Right lobe of liver (tissue), 6 donors: ENCODE data around the gene GTSF1L. TPM values are rescaled to one million over a fixed set of nuclear protein-coding genes. Genes with fewer than 3 reads are reported as not detected.

ENCODE experiments used
- ATAC-seq, 4 donors: fragments of 200-7000 bp; cut with Tn5 transposase; one replicate each; pipeline ENCODE4 v1.9.1; 2020; ENCODE audit warnings: mild to moderate bottlenecking in 4 of 4, moderate library complexity in 4 of 4
- DNase-seq, 3 donors: peaks; one replicate each; pipeline ENCODE4 v3.0.0-alpha.2; 2020
- H3K27ac ChIP-seq, 3 donors: fragments of 200-600 bp; one replicate each; pipeline ENCODE4 v1.8.0; 2022
- H3K27me3 ChIP-seq, 2 donors: fragments of 200-600 bp; one replicate each; pipeline ENCODE4 v1.8.0; 2022
- H3K36me3 ChIP-seq, 4 donors: fragments of 200-600 bp; sonication (generic) in 1 of 4; one replicate each; pipeline versions ENCODE4 v1.5.1 to v1.8.0; 2017 to 2022; ENCODE audit warnings: control low read depth in 1 of 4
- H3K4me1 ChIP-seq, 4 donors: fragments of 200-600 bp; sonication (generic) in 1 of 4; one replicate each; pipeline versions ENCODE4 v1.5.1 to v1.8.0; 2017 to 2022; ENCODE audit warnings: control low read depth in 1 of 4
- H3K4me3 ChIP-seq, 3 donors: fragments of 200-600 bp; one replicate each; pipeline ENCODE4 v1.8.0; 2022
- H3K9me3 ChIP-seq, 4 donors: fragments of 200-600 bp; sonication (generic) in 1 of 4; one replicate each; pipeline versions ENCODE4 v1.5.1 to v1.8.0; 2017 to 2022; ENCODE audit warnings: control low read depth in 1 of 4
- POLR2A ChIP-seq: fragments of 450-650 bp; IDR thresholded peaks from one replicate; pipeline ENCODE4 v1.6.1; 2017; ENCODE audit warnings: antibody characterized with exemption, mild to moderate bottlenecking
- WGBS: methylation state at CpG from one replicate; pipeline ENCODE4 v1.1.6; 2018; ENCODE audit warnings: low coverage, low lambda C conversion rate; ENCODE audit not compliant: insufficient coverage; ENCODE audit errors: missing lambda C conversion rate; 5-methylcytosine and 5-hydroxymethylcytosine counted together
- intact Hi-C, 2 donors: fragments of 100-400 bp; cut with DNase I; formaldehyde crosslinking; loops; one replicate each; pipeline versions ENCODE4 v1.11.2 to v1.14.1; 2022
- total RNA-seq, 6 experiments: library from RNA; depleted of rRNA in 2 of 6; stranded (reverse); fragments of >200 nt in 2 of 6; fragmentation: NEBNext Ultra II Directional in 3 of 6; extraction: Animal tissue kit (Norgen Biotek cat#: 25700) in 3 of 6; gene quantifications; one replicate each; pipeline versions ENCODE4 v1.1.0 to v1.2.4, GENCODE V29; 2016 to 2023
- TF ChIP-seq, protein P1 (sequence below), 4 donors: fragments of 200-600 bp in 3 of 4; fragments of 450-650 bp in 1 of 4; IDR thresholded peaks; one replicate each; pipeline versions ENCODE4 v1.5.1 to v1.8.0; 2016 to 2022; ENCODE audit warnings: antibody characterized with exemption in 4 of 4, mild to moderate bottlenecking in 2 of 4
- donor health status: DM: no; HTN: yes; CAD: no.
- donor health status: DM: no; HTN: no; CAD: no.
- donor health status: DM: no; HTN: no; CAD: no.
- donor health status: DM: no; HTN: yes; CAD: no.
- donor health status: DM: no; HTN: yes; CAD: no.

Gene GTSF1L
- total RNA-seq, 6 experiments from 2014 or later, result not detected

DNA sequence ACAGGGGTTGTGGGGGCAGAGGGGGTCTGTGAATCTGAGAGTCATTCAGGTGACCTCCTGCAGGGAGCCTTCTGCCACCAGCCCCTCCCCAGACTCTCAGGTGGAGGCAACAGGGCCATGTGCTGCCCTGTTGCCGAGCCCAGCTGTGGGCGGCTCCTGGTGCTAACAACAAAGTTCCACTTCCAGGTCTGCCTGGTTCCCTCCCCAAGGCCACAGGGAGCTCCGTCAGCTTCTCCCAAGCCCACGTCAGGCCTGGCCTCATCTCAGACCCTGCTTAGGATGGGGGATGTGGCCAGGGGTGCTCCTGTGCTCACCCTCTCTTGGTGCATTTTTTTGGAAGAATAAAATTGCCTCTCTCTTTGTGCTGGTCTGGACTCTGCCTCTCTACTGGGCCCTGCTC lies 10.7 kb downstream of the GTSF1L start:
- no peaks in the 10 kb centered on the region for H3K27me3 ChIP-seq
- H3K9me3 ChIP-seq, result no peaks in the 10 kb centered on the region
- no peak overlapping the region for H3K27ac ChIP-seq
- intact Hi-C loops, result no loop called here
- DNase-seq (no peak), ATAC-seq (no peak)
- no peak for TF ChIP-seq POLR2A
- TF ChIP-seq, protein P1, sequence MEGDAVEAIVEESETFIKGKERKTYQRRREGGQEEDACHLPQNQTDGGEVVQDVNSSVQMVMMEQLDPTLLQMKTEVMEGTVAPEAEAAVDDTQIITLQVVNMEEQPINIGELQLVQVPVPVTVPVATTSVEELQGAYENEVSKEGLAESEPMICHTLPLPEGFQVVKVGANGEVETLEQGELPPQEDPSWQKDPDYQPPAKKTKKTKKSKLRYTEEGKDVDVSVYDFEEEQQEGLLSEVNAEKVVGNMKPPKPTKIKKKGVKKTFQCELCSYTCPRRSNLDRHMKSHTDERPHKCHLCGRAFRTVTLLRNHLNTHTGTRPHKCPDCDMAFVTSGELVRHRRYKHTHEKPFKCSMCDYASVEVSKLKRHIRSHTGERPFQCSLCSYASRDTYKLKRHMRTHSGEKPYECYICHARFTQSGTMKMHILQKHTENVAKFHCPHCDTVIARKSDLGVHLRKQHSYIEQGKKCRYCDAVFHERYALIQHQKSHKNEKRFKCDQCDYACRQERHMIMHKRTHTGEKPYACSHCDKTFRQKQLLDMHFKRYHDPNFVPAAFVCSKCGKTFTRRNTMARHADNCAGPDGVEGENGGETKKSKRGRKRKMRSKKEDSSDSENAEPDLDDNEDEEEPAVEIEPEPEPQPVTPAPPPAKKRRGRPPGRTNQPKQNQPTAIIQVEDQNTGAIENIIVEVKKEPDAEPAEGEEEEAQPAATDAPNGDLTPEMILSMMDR (IDR thresholded peaks at IDR 0.05), result no peak
- no CpG with 5 or more reads among the region's 4 CpGs for WGBS
- no peaks in the 10 kb centered on the region for H3K36me3 ChIP-seq
- H3K4me1 ChIP-seq, result no peaks in the 10 kb centered on the region
- no peak overlapping the region for H3K4me3 ChIP-seq

DNA sequence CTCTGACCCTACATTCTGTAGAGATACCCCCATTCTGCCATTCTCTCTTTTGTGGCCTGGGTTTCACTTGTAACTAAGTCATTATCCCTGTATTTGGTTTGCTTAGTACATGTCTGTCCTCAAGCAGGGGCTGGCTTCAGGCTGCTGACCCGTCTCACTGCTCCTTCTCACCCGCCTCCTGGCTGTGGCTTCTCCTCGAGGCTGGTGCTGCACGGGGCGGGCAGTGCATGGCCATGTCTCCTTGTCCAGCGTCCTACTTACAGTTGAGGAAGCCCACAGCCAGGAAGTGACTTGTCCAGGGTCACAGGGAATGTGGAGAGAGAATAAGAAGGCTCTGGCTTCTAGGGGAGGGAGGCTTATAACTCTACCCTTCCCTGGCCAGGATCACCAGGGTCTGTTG lies 11.3 kb downstream of the GTSF1L start:
- TF ChIP-seq, protein P1 (IDR thresholded peaks at IDR 0.05), result no peak
- TF ChIP-seq POLR2A, result no peak
- DNase-seq (no peak), ATAC-seq (no peak)
- H3K4me3 ChIP-seq, result no peak overlapping the region
- H3K9me3 ChIP-seq, result no peaks in the 10 kb centered on the region
- H3K27ac ChIP-seq, result no peak overlapping the region
- H3K27me3 ChIP-seq, result no peaks in the 10 kb centered on the region
- intact Hi-C loops, result no loop called here
- no peaks in the 10 kb centered on the region for H3K4me1 ChIP-seq
- WGBS, result 90% methylated on average over 5 of the region's 6 CpGs
- H3K36me3 ChIP-seq, result no peaks in the 10 kb centered on the region

DNA sequence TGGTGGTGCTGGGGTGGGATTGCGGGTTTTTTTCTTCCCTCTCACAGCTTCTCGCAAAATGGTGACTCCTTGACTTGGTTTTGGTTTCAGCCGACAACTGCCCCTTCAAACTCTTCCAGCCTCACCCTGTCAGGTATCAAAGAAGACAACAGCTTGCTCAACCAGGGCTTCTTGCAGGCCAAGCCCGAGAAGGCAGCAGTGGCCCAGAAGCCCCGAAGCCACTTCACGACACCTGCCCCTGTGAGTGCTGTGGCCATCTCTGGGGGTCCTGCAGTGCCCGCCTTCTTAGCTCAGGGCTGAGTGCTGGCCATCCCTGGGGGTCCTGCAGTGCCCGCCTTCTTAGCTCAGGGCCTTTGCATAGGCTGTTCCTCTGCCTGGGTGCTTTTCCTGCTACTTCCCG lies 11.8 kb downstream of the GTSF1L start:
- intact Hi-C loops, result no loop called here
- no peak for DNase-seq
- TF ChIP-seq, protein P1 (IDR thresholded peaks at IDR 0.05), result no peak
- TF ChIP-seq POLR2A, result no peak
- 77% methylated on average over 5 of the region's 9 CpGs for WGBS
- Histone ChIP-seq H3K4me3 (no peak overlapping the region), H3K27ac (no peak overlapping the region), H3K36me3 (no peaks in the 10 kb centered on the region), H3K4me1 (no peaks in the 10 kb centered on the region), H3K9me3 (no peaks in the 10 kb centered on the region), H3K27me3 (no peaks in the 10 kb centered on the region)
- ATAC-seq, result no peak

DNA sequence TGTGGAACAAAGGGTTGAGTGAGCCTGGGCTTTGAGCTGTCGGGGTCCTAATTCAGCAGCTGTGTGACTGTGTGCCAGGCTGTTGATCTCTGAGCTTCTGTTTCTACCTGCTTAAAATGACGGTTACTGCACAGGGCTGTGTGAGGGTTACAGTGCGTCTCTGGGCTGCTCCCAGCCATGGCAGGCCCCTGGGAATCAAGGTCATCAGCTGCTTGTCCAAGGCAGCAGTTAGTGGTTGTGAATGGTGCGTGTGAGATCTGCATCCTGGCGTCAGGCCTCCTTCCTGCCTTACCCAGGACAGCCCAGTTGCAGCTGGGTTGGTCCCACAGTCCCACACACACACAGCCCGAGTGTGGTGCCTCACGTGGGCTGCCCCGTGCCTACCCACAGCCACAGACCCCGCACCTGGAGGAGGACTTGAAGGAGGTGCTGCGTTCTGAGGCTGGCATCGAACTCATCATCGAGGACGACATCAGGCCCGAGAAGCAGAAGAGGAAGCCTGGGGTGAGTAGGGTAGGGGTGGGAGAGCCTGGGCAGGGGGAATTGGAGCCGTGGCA lies 15.6 kb downstream of the GTSF1L start:
- intact Hi-C loops, result no loop called here
- H3K9me3 ChIP-seq, result no peaks in the 10 kb centered on the region
- H3K27ac ChIP-seq, result no peak overlapping the region
- no peaks in the 10 kb centered on the region for H3K36me3 ChIP-seq
- DNase-seq (no peak), ATAC-seq (no peak)
- no peaks in the 10 kb centered on the region for H3K27me3 ChIP-seq
- WGBS, result 94% methylated on average over 3 of the region's 15 CpGs
- H3K4me1 ChIP-seq, result no peaks in the 10 kb centered on the region
- H3K4me3 ChIP-seq, result no peak overlapping the region
- TF ChIP-seq, protein P1 (IDR thresholded peaks at IDR 0.05), result no peak
- no peak for TF ChIP-seq POLR2A
